Right atrium auricular region (tissue), 2 donors: ENCODE data around the gene SGMS2. TPM values are rescaled to one million over a fixed set of nuclear protein-coding genes. Genes with fewer than 3 reads are reported as not detected.

Experiments
- DNase-seq: peaks from one replicate; pipeline ENCODE4 v3.0.0-alpha.2; 2019; ENCODE audit warnings: low spot score
- H3K27ac ChIP-seq, 2 donors: fragments of 200-600 bp; sonication (generic); 1 replicate in 1 of 2; 2 replicates in 1 of 2; pipeline ENCODE4 v1.5.1; 2016 to 2019
- H3K27me3 ChIP-seq, 2 donors: fragments of 200-600 bp; sonication (generic); one replicate each; pipeline versions ENCODE4 v1.5.1 to v1.6.0; 2017 to 2019
- H3K36me3 ChIP-seq: fragments of 200-600 bp; sonication (generic); one replicate; pipeline ENCODE4 v1.5.1; 2016
- H3K4me1 ChIP-seq, 2 donors: fragments of 200-600 bp; sonication (generic); one replicate each; pipeline versions ENCODE4 v1.5.1 to v1.6.0; 2017 to 2019
- H3K4me3 ChIP-seq, 2 donors: fragments of 200-600 bp; sonication (generic); 1 replicate in 1 of 2; 2 replicates in 1 of 2; pipeline ENCODE4 v1.5.1; 2017 to 2019; ENCODE audit warnings: mild to moderate bottlenecking in 1 of 2, moderate library complexity in 1 of 2
- H3K9me3 ChIP-seq, 2 donors: fragments of 200-600 bp; sonication (generic); one replicate each; pipeline ENCODE4 v1.5.1; 2019
- total RNA-seq, 2 donors: library from RNA; depleted of rRNA; stranded (reverse); fragments of >200 nt; gene quantifications; one replicate each; pipeline ENCODE4 v1.1.0, GENCODE V29; 2016
- TF ChIP-seq, protein P1 (sequence below), 2 donors: fragments of 200-600 bp; sonication (generic); IDR thresholded peaks; one replicate each; pipeline ENCODE4 v1.5.1; 2019; ENCODE audit warnings: antibody characterized with exemption in 2 of 2

SGMS2 gene
- total RNA-seq, 2 donors from 2014 or later, result 53.6 to 73.6 TPM

DNA sequence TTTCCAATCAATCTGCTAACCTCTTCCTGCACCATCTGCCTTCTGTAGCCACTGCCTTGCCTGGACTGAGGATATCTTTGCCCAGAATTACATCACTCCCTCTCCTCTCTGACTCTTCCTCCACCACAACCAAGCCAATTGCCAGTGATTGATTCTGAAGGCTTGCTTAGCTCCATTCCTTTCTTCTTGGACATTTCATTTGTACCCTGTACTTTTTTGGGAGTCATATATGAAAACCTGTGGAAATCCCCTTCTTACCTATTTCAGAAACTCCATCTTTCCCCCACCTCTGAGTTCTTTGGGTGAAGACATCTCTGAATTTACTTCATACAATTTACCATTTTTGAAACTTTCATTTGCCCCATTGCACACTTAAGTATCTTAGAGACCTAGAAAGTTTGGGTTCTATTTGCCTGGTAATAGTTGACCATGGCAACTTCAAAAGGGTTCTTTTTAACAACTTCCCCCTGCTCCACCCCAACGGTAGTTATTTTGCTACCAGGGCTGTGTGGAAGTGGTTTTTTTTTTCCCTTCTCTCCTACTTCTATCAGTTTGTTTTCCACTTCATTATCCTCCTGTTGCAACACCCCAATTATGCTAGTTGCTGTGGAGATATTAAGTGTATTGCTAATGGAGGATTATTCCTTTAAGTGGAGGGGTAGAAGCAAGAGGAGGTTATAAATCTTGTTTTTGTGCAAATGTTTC lies 14.3 kb downstream of the SGMS2 start:
- Histone ChIP-seq H3K9me3 (no peaks in the 10 kb centered on the region), H3K27ac (peak overlapping the region in 1 of 2 donors; percentile 42), H3K4me1 (peaks cover 0 to 19% of the 10 kb centered on the region in 2 donors), H3K27me3 (no peaks in the 10 kb centered on the region), H3K4me3 (no peak overlapping the region), H3K36me3 (no peaks in the 10 kb centered on the region)
- no peak for DNase-seq
- TF ChIP-seq, protein P1, sequence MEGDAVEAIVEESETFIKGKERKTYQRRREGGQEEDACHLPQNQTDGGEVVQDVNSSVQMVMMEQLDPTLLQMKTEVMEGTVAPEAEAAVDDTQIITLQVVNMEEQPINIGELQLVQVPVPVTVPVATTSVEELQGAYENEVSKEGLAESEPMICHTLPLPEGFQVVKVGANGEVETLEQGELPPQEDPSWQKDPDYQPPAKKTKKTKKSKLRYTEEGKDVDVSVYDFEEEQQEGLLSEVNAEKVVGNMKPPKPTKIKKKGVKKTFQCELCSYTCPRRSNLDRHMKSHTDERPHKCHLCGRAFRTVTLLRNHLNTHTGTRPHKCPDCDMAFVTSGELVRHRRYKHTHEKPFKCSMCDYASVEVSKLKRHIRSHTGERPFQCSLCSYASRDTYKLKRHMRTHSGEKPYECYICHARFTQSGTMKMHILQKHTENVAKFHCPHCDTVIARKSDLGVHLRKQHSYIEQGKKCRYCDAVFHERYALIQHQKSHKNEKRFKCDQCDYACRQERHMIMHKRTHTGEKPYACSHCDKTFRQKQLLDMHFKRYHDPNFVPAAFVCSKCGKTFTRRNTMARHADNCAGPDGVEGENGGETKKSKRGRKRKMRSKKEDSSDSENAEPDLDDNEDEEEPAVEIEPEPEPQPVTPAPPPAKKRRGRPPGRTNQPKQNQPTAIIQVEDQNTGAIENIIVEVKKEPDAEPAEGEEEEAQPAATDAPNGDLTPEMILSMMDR (IDR thresholded peaks at IDR 0.05), result no peak

DNA sequence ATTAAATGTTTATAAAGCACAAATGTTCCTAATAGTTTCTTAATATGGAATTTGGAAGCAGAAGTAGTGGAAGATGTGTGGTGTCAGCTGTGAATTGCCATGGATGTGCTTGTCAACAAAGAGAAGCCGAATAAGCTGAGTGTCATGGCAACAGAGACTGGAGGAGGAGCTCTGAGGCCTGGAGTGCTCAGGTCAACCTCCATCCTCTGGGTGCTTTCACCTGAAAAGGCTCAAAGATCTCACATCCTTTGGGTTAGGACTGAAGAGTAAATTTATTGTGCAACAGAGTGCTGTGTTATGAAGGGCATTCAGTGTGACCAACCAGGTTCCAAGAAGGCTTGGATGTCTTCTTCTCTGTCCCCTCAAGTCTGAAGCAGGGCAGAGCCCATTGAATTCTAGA lies 18.7 kb downstream of the SGMS2 start:
- H3K27me3 ChIP-seq, result no peaks in the 10 kb centered on the region
- H3K4me1 ChIP-seq, result peaks cover 0 to 15% of the 10 kb centered on the region in 2 donors
- TF ChIP-seq, protein P1 (IDR thresholded peaks at IDR 0.05), result no peak
- no peak for DNase-seq
- no peaks in the 10 kb centered on the region for H3K36me3 ChIP-seq
- H3K27ac ChIP-seq, result no peak overlapping the region
- no peak overlapping the region for H3K4me3 ChIP-seq
- H3K9me3 ChIP-seq, result peaks cover 0 to 3% of the 10 kb centered on the region in 2 donors

DNA sequence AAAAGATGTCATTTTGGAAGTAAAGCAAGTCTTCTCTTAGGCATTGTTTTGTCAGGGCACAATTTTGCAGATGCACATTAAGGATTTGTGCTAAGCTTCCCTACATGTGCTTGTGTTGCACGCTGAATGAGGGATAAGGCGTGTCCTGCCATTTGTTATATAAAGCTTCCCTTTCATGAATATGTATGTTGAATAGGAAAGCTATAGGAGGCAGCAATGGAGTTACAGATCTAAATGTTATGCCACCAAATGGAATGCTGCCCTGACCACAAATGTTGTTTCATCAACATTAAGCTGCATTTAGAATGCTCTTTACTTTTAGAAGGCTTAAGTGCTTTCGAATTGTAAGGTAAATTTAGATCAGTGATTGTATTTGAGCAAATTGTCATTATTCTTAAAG lies 20.9 kb downstream of the SGMS2 start:
- TF ChIP-seq, protein P1 (IDR thresholded peaks at IDR 0.05), result no peak
- Histone ChIP-seq H3K4me1 (peaks cover 0 to 15% of the 10 kb centered on the region in 2 donors), H3K27me3 (no peaks in the 10 kb centered on the region), H3K27ac (no peak overlapping the region), H3K9me3 (peaks cover 0 to 3% of the 10 kb centered on the region in 2 donors), H3K4me3 (no peak overlapping the region), H3K36me3 (no peaks in the 10 kb centered on the region)
- DNase-seq, result no peak

DNA sequence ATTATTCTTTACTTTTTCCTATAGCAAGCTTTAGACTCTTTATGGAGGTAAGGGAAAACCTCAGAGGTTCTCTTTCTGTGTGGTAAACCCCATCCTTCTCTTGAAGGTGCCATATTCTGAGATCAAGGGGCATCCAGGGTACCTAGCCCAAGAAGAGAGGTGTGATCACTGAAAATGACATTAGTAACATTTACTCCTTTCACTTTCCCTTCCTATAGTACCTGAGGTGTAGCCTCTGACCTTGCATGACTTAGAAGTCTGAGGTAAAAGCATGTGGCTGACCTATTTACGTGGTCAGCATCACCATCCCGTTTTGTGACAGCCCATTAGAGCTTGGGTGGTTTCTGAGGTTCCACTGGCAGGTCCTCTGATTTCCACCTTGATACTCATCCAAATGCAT lies 25.7 kb downstream of the SGMS2 start:
- Histone ChIP-seq H3K4me3 (no peak overlapping the region), H3K4me1 (peaks cover 0 to 33% of the 10 kb centered on the region in 2 donors), H3K9me3 (peaks cover 0 to 3% of the 10 kb centered on the region in 2 donors), H3K36me3 (no peaks in the 10 kb centered on the region), H3K27me3 (no peaks in the 10 kb centered on the region), H3K27ac (no peak overlapping the region)
- TF ChIP-seq, protein P1 (IDR thresholded peaks at IDR 0.05), result no peak
- DNase-seq, result no peak

DNA sequence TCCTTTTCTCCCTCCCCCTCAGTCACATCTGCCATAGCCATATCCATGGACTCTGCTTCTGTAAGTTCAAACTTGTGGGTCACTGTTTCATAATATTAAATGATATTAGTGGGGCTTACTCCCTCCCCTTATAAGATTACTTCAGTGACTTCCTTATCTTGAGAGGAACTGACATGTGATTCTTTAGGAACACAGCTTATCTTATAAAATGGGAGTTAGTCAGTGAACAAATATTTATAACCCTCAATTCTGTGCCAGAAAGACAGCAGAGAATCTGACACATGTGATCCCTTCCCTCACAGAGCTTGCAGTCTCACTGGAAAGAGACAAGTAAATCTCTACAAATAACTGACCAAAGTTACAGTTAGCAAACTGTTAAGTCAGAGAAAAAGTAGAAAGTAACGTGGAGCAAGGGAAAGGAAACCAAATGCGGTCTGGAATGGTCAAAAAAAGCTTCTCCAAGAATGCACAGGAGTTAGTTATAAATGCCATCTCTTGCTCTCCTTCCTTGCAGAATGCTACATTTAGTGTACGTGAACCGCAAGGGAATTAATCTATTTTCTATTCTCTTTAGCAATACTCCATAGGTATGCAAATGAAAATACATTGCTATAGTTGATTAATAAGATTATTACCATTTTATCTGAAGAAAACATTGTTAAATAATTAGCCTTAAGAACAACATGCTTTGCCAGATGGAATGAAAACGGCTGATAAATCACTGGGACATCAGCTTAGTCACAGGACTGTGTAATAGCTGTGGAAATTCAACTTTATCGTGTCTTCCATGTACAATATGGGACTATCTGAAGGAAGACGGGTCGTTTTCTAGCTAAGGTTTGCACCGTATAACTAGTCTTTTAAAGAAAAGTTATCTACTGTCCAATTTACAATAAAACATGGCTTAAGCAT lies 29.0 kb downstream of the SGMS2 start:
- Histone ChIP-seq H3K4me1 (peaks cover 0 to 61% of the 10 kb centered on the region in 2 donors), H3K36me3 (no peaks in the 10 kb centered on the region), H3K9me3 (no peaks in the 10 kb centered on the region), H3K27me3 (no peaks in the 10 kb centered on the region), H3K4me3 (peak overlapping the region in 1 of 2 donors; percentile 21), H3K27ac (peak overlapping the region; percentile 68 to 82)
- TF ChIP-seq, protein P1 (IDR thresholded peaks at IDR 0.05), result no peak
- no peak for DNase-seq
